ENCODE measurements around the gene ZFP3.

- TF ChIP-seq, protein P1, sequence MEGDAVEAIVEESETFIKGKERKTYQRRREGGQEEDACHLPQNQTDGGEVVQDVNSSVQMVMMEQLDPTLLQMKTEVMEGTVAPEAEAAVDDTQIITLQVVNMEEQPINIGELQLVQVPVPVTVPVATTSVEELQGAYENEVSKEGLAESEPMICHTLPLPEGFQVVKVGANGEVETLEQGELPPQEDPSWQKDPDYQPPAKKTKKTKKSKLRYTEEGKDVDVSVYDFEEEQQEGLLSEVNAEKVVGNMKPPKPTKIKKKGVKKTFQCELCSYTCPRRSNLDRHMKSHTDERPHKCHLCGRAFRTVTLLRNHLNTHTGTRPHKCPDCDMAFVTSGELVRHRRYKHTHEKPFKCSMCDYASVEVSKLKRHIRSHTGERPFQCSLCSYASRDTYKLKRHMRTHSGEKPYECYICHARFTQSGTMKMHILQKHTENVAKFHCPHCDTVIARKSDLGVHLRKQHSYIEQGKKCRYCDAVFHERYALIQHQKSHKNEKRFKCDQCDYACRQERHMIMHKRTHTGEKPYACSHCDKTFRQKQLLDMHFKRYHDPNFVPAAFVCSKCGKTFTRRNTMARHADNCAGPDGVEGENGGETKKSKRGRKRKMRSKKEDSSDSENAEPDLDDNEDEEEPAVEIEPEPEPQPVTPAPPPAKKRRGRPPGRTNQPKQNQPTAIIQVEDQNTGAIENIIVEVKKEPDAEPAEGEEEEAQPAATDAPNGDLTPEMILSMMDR (IDR thresholded peaks at IDR 0.05): no peak
- TF ChIP-seq POLR2A (IDR thresholded peaks at IDR 0.05): no peak
These were observed 43.6 kb upstream of the ZFP3 start for GRCh38 chr17:5034651-5035050.

Data from heart left ventricle (tissue), 13 donors.